SK-N-SH treated with all-trans-retinoic acid at 6 μM for 48 hours (cell line): Measurements from ENCODE around the gene C16orf54.

Experiments used
- ATAC-seq: fragments of 200-7000 bp; cut with Tn5 transposase; 3 replicates; pipeline ENCODE4 v1.9.1; 2020; ENCODE audit warnings: mild to moderate bottlenecking, moderate library complexity
- ARNTL ChIP-seq: fragments of 450-650 bp; formaldehyde crosslinking; IDR thresholded peaks from 2 replicates; pipeline ENCODE4 v1.5.0; 2020; ENCODE audit warnings: low read depth, mild to moderate bottlenecking, moderate library complexity, borderline replicate concordance
- BACH2 ChIP-seq: fragments of 250-450 bp; sonication (Bioruptor Pico); IDR thresholded peaks from 2 replicates; pipeline ENCODE4 v1.9.0; 2021; ENCODE audit warnings: mild to moderate bottlenecking, borderline replicate concordance
- CSDC2 ChIP-seq: fragments of 250-450 bp; sonication (Bioruptor Pico); IDR thresholded peaks from 2 replicates; pipeline ENCODE4 v1.5.0; 2020; ENCODE audit warnings: mild to moderate bottlenecking, moderate library complexity
- ESRRG ChIP-seq: fragments of 250-450 bp; sonication (Bioruptor Pico); IDR thresholded peaks from 2 replicates; pipeline ENCODE4 v1.6.1; 2021; ENCODE audit warnings: mild to moderate bottlenecking
- GLIS3 ChIP-seq: fragments of 250-450 bp; sonication (Bioruptor Pico); IDR thresholded peaks from 2 replicates; pipeline ENCODE4 v1.5.0; 2020; ENCODE audit warnings: mild to moderate bottlenecking, moderate library complexity
- ISL1 ChIP-seq: fragments of 250-450 bp; sonication (Bioruptor Pico); IDR thresholded peaks from 2 replicates; pipeline ENCODE4 v2.1.2; 2022; ENCODE audit warnings: mild to moderate bottlenecking, moderate library complexity
- OSR1 ChIP-seq: fragments of 250-450 bp; sonication (Bioruptor Pico); IDR thresholded peaks from 2 replicates; pipeline ENCODE4 v1.8.0; 2022; ENCODE audit warnings: moderate library complexity, mild to moderate bottlenecking, inconsistent platforms
- PPARA ChIP-seq: fragments of 250-450 bp; sonication (Bioruptor Pico); IDR thresholded peaks from 2 replicates; pipeline ENCODE4 v1.5.0; 2020; ENCODE audit warnings: mild to moderate bottlenecking, borderline replicate concordance
- RARB ChIP-seq: fragments of 250-450 bp; sonication (Bioruptor Pico); IDR thresholded peaks from 2 replicates; pipeline ENCODE4 v1.8.0; 2021; ENCODE audit warnings: mild to moderate bottlenecking, moderate library complexity
- SNAI2 ChIP-seq: fragments of 250-450 bp; sonication (Bioruptor Pico); IDR thresholded peaks from 2 replicates; pipeline ENCODE4 v1.5.0; 2020; ENCODE audit warnings: mild to moderate bottlenecking, moderate library complexity
- TCF4 ChIP-seq: fragments of 250-450 bp; sonication (Bioruptor Pico); IDR thresholded peaks from 2 replicates; pipeline ENCODE4 v1.8.0; 2021; ENCODE audit warnings: mild to moderate bottlenecking, moderate library complexity, borderline replicate concordance
- TOX ChIP-seq: fragments of 250-450 bp; sonication (Bioruptor Pico); IDR thresholded peaks from 2 replicates; pipeline ENCODE4 v1.8.0; 2021; ENCODE audit warnings: mild to moderate bottlenecking, moderate library complexity, borderline replicate concordance
- ZC3H10 ChIP-seq: fragments of 250-450 bp; sonication (Bioruptor Pico); IDR thresholded peaks from 2 replicates; pipeline ENCODE4 v1.5.1; 2021; ENCODE audit warnings: mild to moderate bottlenecking, moderate library complexity
- ZFP3 ChIP-seq: fragments of 250-450 bp; sonication (Bioruptor Pico); IDR thresholded peaks from 2 replicates; pipeline ENCODE4 v1.5.0; 2020; ENCODE audit warnings: mild to moderate bottlenecking, moderate library complexity
- ZFP30 ChIP-seq: fragments of 450-650 bp; formaldehyde crosslinking; IDR thresholded peaks from 2 replicates; pipeline ENCODE4 v1.5.0; 2022; ENCODE audit warnings: mild to moderate bottlenecking, moderate library complexity
- ZNF565 ChIP-seq: fragments of 450-650 bp; formaldehyde crosslinking; conservative IDR thresholded peaks from 2 replicates; pipeline ENCODE4 v1.5.0; 2020; ENCODE audit warnings: low read depth, mild to moderate bottlenecking, moderate library complexity
- ZNF70 ChIP-seq: fragments of 450-650 bp; formaldehyde crosslinking; IDR thresholded peaks from 2 replicates; pipeline ENCODE4 v1.5.0; 2020; ENCODE audit warnings: mild to moderate bottlenecking, moderate library complexity
- ZNF8 ChIP-seq: fragments of 450-650 bp; formaldehyde crosslinking; IDR thresholded peaks from 2 replicates; pipeline ENCODE4 v1.5.0; 2020; ENCODE audit warnings: mild to moderate bottlenecking, moderate library complexity
- TF ChIP-seq, protein P1 (sequence below): fragments of 250-450 bp; sonication (Bioruptor Pico); IDR thresholded peaks from 2 replicates; pipeline ENCODE4 v1.5.1; 2020; ENCODE audit warnings: low read depth, mild to moderate bottlenecking, moderate library complexity
- TF ChIP-seq, protein P2 (sequence below): fragments of 250-450 bp; sonication (Bioruptor Pico); IDR thresholded peaks from 2 replicates; pipeline ENCODE4 v1.5.1; 2021; ENCODE audit warnings: mild to moderate bottlenecking, moderate library complexity
- TF ChIP-seq, protein P3 (sequence below): fragments of 250-450 bp; sonication (Bioruptor Pico); IDR thresholded peaks from 2 replicates; pipeline ENCODE4 v1.5.0; 2020; ENCODE audit warnings: mild to moderate bottlenecking, moderate library complexity
- TF ChIP-seq, protein P4 (sequence below): fragments of 250-450 bp; sonication (Bioruptor Pico); IDR thresholded peaks from 2 replicates; pipeline ENCODE4 v1.8.0; 2021; ENCODE audit warnings: low read depth, mild to moderate bottlenecking, moderate library complexity, borderline replicate concordance
- TF ChIP-seq, protein P5 (sequence below): fragments of 250-450 bp; sonication (Bioruptor Pico); IDR thresholded peaks from 2 replicates; pipeline ENCODE4 v1.8.0; 2020; ENCODE audit warnings: mild to moderate bottlenecking, moderate library complexity, borderline replicate concordance

C16orf54 gene

DNA sequence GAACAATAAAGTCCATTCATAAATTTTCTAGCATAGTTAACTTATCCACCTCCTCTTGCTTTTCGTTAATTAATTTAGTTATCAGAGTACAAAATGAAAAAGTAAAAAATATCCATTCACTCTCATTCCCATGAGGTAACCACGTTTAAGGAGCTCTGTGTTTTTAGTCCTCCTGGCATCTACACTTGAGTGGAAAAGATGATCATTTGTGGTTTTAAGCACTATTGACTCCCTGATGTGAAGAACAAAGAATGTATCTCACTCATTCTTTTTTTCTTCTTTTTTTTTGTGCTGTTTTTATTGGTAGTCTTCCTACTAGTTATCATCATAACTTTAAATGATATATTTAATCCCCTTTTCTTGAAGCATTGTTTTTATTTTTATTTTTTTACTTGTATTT is 40.8 kb downstream of the C16orf54 start:
- TF ChIP-seq ZNF70 (CRISPR knock-in tag) = no peak
- TF ChIP-seq ZNF8 (CRISPR knock-in tag) = no peak
- no peak for TF ChIP-seq CSDC2 (CRISPR knock-in tag)
- TF ChIP-seq GLIS3 (CRISPR knock-in tag) = no peak
- TF ChIP-seq, protein P1, sequence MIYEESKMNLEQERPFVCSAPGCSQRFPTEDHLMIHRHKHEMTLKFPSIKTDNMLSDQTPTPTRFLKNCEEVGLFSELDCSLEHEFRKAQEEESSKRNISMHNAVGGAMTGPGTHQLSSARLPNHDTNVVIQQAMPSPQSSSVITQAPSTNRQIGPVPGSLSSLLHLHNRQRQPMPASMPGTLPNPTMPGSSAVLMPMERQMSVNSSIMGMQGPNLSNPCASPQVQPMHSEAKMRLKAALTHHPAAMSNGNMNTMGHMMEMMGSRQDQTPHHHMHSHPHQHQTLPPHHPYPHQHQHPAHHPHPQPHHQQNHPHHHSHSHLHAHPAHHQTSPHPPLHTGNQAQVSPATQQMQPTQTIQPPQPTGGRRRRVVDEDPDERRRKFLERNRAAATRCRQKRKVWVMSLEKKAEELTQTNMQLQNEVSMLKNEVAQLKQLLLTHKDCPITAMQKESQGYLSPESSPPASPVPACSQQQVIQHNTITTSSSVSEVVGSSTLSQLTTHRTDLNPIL (CRISPR knock-in tag) = no peak
- no peak for TF ChIP-seq RARB (CRISPR knock-in tag)
- TF ChIP-seq ZFP3 = no peak
- TF ChIP-seq ZC3H10 (CRISPR knock-in tag) = no peak
- no peak for TF ChIP-seq ISL1 (CRISPR knock-in tag)
- TF ChIP-seq TCF4 (CRISPR knock-in tag) = no peak
- no peak for ATAC-seq

DNA sequence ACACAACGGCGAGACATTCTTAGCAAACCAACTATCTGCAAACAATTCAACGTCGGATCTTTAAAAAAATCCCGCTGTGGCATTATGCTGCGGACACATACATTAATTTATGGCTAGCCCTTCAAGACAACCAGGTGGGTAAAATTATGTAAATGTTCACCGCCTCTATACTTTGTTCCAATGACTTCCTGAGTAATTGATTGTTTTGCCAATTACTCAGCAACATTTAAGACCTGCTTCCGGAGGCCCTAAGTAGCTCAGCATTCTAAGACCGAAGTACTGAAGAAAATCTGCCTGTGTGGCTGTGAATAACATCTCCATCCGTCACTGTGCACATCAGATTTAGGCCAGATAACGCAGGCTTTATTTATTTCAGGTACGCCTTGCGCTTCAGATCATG is 43.5 kb downstream of the C16orf54 start:
- ATAC-seq = no peak
- TF ChIP-seq TCF4 (CRISPR knock-in tag) (no peak), ARNTL (CRISPR knock-in tag) (no peak), OSR1 (CRISPR knock-in tag) (no peak), ZFP3 (no peak), SNAI2 (CRISPR knock-in tag) (no peak), ZC3H10 (CRISPR knock-in tag) (no peak), ESRRG (CRISPR knock-in tag) (no peak), ZNF565 (CRISPR knock-in tag) (no peak), BACH2 (CRISPR knock-in tag) (no peak), PPARA (CRISPR knock-in tag) (no peak), ZNF70 (CRISPR knock-in tag) (no peak), GLIS3 (CRISPR knock-in tag) (no peak), ISL1 (CRISPR knock-in tag) (no peak)
- TF ChIP-seq, protein P2, sequence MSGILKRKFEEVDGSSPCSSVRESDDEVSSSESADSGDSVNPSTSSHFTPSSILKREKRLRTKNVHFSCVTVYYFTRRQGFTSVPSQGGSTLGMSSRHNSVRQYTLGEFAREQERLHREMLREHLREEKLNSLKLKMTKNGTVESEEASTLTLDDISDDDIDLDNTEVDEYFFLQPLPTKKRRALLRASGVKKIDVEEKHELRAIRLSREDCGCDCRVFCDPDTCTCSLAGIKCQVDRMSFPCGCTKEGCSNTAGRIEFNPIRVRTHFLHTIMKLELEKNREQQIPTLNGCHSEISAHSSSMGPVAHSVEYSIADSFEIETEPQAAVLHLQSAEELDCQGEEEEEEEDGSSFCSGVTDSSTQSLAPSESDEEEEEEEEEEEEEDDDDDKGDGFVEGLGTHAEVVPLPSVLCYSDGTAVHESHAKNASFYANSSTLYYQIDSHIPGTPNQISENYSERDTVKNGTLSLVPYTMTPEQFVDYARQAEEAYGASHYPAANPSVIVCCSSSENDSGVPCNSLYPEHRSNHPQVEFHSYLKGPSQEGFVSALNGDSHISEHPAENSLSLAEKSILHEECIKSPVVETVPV = no peak
- TF ChIP-seq, protein P3, sequence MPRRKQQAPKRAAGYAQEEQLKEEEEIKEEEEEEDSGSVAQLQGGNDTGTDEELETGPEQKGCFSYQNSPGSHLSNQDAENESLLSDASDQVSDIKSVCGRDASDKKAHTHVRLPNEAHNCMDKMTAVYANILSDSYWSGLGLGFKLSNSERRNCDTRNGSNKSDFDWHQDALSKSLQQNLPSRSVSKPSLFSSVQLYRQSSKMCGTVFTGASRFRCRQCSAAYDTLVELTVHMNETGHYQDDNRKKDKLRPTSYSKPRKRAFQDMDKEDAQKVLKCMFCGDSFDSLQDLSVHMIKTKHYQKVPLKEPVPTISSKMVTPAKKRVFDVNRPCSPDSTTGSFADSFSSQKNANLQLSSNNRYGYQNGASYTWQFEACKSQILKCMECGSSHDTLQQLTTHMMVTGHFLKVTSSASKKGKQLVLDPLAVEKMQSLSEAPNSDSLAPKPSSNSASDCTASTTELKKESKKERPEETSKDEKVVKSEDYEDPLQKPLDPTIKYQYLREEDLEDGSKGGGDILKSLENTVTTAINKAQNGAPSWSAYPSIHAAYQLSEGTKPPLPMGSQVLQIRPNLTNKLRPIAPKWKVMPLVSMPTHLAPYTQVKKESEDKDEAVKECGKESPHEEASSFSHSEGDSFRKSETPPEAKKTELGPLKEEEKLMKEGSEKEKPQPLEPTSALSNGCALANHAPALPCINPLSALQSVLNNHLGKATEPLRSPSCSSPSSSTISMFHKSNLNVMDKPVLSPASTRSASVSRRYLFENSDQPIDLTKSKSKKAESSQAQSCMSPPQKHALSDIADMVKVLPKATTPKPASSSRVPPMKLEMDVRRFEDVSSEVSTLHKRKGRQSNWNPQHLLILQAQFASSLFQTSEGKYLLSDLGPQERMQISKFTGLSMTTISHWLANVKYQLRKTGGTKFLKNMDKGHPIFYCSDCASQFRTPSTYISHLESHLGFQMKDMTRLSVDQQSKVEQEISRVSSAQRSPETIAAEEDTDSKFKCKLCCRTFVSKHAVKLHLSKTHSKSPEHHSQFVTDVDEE = no peak
- TF ChIP-seq, protein P4, sequence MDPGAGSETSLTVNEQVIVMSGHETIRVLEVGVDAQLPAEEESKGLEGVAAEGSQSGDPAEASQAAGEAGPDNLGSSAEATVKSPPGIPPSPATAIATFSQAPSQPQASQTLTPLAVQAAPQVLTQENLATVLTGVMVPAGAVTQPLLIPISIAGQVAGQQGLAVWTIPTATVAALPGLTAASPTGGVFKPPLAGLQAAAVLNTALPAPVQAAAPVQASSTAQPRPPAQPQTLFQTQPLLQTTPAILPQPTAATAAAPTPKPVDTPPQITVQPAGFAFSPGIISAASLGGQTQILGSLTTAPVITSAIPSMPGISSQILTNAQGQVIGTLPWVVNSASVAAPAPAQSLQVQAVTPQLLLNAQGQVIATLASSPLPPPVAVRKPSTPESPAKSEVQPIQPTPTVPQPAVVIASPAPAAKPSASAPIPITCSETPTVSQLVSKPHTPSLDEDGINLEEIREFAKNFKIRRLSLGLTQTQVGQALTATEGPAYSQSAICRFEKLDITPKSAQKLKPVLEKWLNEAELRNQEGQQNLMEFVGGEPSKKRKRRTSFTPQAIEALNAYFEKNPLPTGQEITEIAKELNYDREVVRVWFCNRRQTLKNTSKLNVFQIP = no peak
- TF ChIP-seq, protein P5, sequence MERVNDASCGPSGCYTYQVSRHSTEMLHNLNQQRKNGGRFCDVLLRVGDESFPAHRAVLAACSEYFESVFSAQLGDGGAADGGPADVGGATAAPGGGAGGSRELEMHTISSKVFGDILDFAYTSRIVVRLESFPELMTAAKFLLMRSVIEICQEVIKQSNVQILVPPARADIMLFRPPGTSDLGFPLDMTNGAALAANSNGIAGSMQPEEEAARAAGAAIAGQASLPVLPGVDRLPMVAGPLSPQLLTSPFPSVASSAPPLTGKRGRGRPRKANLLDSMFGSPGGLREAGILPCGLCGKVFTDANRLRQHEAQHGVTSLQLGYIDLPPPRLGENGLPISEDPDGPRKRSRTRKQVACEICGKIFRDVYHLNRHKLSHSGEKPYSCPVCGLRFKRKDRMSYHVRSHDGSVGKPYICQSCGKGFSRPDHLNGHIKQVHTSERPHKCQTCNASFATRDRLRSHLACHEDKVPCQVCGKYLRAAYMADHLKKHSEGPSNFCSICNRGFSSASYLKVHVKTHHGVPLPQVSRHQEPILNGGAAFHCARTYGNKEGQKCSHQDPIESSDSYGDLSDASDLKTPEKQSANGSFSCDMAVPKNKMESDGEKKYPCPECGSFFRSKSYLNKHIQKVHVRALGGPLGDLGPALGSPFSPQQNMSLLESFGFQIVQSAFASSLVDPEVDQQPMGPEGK (CRISPR knock-in tag) = no peak

DNA sequence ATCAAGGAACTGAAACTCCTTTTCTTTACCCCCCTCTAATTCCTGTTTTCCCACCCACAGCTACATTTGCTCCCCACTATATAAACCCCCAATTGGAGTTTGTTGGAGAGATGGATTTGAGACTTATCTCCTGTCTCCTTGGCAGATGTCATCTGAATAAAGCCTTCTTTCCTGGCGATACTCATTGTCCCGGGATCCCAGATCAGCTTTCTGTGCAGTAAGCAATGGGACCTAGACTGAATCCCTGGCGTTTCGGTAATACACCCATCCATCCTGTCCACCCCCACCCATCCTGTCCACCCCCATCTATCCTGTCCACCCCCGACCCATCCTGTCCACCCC is 44.6 kb downstream of the C16orf54 start:
- ATAC-seq = no peak
- no peak for TF ChIP-seq ZNF565 (CRISPR knock-in tag)
- TF ChIP-seq, protein P2 = no peak
- no peak for TF ChIP-seq ISL1 (CRISPR knock-in tag)
- TF ChIP-seq, protein P4 = no peak
- no peak for TF ChIP-seq ZNF70 (CRISPR knock-in tag)
- no peak for TF ChIP-seq TOX (CRISPR knock-in tag)
- TF ChIP-seq TCF4 (CRISPR knock-in tag) = no peak
- TF ChIP-seq CSDC2 (CRISPR knock-in tag) = no peak
- no peak for TF ChIP-seq ARNTL (CRISPR knock-in tag)
- no peak for TF ChIP-seq PPARA (CRISPR knock-in tag)
- TF ChIP-seq ZFP3 = no peak
- TF ChIP-seq BACH2 (CRISPR knock-in tag) = no peak
- no peak for TF ChIP-seq ZFP30 (CRISPR knock-in tag)
- no peak for TF ChIP-seq SNAI2 (CRISPR knock-in tag)
